GM21717 (cell line): Measurements from ENCODE around the gene FARP1.

Experiments used
- ATAC-seq: cut with Tn5 transposase; IDR thresholded peaks from one replicate; pipeline ENCODE4 v1.9.1; 2021; ENCODE audit warnings: mild to moderate bottlenecking, moderate library complexity; ENCODE audit not compliant: unreplicated experiment

The FARP1 gene

DNA sequence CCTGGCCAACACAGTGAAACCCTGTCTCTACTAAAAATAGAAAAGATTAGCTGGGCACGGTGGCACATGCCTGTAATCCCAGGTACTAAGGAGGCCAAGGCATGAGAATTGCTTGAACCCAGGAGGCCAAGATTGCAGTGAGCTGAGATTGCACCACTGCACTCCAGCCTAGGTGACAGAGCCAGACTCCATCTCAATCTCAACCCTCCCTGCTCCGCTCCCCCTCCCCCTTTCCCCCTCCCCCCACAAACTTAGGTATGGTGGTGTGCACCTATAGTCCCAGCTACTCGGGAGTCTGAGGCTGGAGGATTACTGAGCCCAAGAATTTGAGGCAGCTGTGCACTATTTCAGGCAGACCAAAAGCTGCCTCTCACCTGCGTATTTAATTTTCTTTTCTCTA lies 55.8 kb downstream of the FARP1 start:
- ATAC-seq, result no peak

DNA sequence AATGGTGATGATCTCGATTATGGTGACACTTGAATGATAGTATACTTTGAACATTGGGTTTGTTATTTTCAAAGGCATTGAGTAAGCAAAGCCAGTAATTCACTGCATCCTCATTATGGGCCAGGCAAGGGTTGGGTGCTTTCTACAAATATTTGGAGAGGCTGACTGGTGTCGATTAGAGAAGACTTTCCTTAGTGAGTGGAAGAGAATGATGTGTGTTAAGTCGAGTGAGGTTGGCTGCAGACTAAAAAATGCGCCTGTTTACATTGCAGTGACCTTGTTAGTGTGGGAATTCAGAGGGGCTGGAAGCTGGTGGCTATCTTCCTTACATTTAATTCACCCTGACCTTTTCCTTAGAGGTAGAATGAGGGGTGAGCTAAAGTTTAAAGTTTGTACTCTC lies 56.6 kb downstream of the FARP1 start:
- no peak for ATAC-seq

DNA sequence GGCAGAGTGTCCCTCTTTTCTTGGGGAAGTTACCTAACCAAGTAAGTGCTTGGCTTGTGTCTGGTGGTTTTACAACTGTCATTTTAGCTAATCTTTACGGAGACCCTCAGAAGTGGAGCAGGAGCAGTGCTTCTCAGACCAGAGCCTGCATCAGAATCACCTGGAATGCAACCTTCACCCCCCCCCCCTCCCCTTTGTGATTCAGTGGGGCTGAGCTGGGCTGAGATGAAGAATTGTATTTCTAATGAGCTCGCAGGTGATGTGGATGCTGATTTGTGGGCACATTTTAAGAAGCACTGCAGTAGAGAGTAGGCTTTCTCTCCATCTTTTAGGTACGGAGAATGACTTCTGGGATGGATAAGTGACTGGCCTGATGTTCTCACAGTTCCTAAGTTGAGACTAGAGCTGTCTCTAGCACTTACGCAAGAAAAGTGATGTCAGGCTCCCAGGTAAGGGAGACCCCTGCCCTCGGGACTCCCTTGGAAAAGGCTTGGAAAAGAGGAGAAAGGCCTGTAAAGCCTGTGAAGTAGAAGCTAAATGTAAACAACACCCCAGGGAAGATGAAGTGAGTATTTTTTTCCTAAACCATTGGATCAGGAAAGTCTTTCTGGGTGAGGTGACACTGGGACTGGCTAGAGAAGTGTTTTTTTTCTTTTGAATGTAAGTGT lies 57.5 kb downstream of the FARP1 start:
- no peak for ATAC-seq

DNA sequence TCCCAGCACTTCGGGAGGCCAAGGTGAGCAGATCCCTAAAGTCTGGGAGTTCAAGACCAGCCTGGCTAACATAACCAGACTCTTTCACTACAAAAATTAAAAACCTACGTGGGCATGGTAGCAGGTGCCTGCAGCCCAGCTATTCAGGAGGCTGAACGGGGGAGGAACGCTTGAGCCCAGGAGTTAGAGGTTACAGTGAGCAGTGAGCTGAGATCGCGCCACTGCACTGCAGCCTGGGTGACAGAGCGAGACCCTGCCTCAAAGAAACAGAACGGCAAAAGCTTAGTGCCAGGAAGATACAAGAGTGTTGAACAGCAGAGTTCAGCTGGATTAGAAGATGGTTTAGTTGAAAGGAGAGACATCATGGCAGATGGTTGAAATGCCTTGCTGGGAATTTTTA lies 58.3 kb downstream of the FARP1 start:
- no peak for ATAC-seq

DNA sequence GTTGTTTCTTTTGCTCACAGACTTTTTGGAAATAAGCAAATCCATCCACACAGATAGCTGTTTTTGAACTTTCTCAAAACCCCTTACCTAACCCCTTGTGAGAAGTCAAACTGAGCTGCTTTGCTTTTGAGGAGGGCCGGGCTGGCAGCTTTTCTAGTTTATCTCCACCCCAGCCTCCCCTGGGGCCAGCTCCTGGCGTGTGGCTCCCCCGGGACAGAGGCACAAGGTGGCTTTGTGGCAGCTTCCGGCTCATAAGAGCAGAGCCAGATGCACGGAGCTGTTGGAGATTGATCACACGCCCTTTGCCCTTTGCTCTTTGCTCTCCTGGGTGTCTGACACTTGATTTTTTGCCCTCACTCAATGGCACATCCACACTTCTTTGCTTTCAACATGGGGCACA lies 59.1 kb downstream of the FARP1 start:
- ATAC-seq, result no peak

DNA sequence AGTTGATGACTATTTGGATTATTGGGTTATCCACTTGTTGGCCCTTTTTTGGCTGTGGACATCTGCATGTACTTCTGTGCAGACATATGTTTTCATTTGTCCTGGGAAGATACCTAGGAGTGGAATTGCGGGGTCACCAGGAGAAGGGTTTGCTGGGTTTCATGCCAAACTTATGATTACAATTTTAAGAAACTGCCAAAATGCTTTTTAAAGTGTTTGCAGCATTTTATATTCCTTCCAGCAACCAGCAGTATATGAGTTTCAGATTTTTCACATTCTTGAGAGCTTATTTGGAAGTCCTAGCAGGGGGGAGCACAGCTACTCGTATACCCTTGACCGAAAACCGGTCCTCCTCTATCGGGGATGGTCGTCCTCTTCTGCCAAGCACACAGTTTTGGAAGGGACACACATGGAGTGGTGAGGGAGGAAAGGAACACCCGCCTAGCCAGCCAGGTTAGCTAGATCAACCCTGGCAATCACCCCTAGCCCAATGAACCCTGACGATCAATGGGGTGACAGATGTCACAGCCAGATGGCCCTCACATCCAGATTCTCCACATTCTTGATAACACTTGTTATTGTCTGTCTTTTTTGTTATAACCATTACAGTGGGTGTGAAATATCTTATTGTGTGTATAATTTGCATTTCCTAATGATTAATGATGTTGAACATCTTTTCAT lies 60.9 kb downstream of the FARP1 start:
- ATAC-seq, result no peak

DNA sequence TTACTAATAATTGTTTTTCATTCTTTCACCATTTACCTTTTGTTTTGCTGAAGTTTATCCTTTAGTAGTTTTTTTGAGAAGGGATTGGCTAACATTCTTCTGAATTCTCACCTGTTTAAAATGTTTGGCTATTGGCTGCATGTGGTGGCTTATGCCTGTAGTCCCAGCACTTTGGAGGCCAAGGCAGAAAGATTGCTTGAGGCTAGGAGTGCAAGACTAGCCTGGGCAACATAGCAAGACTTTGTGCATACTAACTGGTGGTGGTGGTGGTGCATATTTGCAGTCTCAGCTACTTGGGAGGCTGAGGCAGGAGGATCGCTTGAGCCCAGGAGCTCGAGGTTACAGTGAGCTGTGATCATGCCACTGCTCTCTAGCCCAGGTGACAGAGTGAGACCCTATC lies 61.7 kb downstream of the FARP1 start:
- ATAC-seq, result no peak

DNA sequence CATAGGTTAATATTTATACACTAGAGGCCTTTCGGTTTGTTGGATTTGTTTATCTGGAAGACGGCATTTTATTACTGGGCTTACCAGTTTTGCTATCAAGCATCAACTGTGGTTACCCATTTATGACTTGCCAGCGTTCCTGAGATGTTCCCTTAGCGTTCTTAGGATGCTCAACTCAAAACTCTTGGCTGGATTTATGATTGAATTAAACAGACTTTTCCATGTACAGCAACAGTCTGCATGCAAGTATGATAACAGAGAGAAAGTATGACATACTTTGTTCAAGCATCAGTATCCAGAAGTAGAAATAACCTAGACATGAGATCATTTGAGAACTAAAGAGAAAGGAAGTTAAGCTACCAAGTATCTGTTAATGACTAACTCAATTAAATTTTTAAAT lies 64.1 kb downstream of the FARP1 start:
- no peak for ATAC-seq

DNA sequence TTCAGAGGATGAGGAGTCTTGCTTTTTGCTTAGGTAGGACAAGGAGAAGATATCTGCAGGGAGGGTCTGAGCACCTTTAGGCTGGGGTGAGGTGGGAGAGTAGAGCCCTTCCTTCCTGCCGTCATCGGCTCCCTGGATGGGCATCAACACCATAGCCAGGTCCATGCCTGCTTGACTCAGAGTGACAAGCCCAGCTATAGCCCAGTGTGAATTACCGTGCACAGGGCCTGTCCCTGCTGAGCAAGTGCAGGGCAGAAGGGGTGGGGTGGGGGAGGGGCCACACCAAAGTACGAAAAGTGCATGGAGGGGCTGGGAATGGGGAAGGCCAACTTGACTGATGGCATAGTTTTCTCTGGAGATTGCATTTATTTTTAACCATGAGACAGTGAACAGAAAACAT lies 64.5 kb downstream of the FARP1 start:
- ATAC-seq, result no peak

DNA sequence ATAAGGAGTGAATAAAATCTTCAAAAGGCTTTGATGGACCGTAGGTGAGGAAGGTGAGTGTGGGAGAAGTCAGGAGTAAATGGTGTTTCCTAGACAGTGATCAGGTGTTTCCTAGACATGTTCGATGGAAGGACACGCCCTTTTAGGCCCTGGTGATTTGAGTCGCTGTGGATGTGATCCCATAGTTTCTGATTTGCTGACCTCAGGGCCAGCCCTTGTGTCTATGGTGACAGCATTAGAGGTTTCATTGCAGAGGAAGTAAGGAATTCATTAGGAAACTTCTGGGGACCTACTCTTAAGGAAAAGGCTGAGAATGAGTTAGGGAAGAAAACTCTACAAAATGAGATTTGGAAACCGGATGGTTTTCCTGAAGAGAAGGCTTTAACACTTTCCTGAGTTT lies 65.7 kb downstream of the FARP1 start:
- no peak for ATAC-seq

DNA sequence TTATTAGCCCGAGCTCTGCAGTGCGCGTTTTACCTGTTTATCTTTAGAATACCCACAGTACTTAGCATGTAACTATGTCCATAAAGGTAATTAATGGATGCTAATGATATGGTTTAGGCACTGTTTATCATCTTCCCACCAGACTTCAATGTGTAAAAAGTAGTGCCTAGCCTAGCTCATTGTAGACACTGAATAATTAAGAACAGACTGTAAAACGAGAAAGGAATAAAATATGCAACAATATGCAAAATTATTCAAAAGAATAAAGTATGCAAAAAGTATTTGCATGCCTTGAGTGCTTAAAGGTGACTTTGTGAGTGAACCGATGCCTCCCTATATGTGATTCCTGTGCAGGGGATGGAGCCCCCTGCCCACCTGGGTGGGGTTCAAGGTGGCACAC lies 69.9 kb downstream of the FARP1 start:
- no peak for ATAC-seq

DNA sequence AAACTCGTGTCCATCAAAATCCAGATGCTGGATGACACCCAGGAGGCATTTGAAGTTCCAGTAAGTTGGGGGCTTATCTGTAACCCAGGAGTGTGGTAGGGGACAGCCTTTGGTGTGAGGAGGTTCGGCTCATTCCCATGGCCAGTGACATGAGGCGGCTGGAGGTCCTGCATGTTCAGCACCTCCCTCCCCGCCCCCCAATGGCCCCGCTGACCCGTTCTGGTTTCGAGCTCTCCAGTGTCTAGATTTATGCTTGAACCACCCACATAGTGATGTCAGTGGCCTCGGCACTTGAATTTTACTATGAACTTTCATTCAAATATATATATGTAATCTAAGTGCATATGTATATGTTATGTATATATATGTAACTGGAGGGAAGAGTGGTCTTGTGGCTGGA lies 70.5 kb downstream of the FARP1 start:
- no peak for ATAC-seq

DNA sequence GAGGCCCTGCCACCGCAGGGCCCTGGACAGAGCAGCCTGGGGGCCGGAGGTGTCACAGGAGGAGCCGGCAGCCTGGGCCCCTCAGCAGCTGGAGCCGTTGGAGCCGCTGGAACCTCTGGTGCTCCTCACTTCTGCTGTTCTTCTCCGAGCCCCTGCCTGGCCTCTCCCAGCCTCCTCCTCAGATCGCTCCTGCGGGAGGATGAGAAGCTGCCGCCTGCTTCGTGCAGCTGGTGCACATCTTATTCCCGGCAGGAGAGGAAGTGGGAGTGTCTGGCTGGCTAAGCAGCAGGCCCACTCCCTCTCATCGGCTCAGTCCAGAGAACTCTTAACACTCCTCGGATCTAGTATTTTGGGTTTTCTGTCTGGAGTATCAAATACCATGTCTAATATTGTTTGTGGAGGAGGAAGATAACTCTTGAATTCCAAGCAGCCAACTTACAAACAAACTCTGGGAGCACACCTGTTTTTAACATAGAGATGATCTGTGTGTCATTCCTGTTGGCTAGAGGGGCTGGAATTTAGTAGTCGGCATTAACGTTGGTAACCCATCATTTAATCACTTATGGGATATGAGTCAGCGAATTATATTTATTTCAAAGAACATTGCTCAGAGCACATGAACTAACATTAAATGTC lies 71.2 kb downstream of the FARP1 start:
- ATAC-seq, result no peak

DNA sequence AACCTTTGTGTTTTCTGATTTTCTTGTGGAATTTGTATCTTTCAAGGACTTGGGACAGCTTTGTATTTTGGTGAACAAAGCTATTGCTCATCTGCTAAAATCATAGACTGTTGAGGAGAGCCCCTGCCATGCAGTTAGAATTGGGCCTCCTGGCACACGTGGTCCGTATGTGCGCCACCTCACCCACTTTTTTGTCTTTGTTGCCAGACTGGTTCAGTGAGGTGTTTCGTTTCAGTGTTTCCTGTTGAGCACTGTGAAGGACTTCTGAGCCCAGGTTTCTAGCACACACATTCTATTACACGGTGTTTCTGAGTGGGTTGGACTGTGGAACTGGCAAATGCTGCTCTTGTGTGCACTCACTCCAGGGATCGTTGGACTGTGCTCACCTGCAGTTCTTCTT lies 71.8 kb downstream of the FARP1 start:
- ATAC-seq, result no peak

DNA sequence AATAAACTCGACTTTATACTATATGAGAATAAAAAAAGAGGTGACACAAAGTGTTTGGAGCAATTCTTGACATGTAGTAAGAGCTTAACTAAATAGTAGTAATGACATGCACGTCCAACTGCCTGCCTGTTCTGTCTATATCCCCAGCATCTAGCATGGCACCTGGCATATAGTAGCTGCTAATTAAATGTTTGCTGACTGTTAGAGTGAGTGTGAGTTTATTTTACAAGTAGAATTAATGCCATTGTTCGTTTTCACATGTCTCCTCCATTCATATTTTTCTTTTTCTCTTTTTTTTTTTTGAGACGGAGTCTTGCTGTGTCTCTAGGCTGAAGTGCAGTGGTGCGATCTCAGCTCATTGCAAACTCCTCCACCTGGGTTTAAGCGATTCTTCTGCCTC lies 72.6 kb downstream of the FARP1 start:
- ATAC-seq, result no peak

DNA sequence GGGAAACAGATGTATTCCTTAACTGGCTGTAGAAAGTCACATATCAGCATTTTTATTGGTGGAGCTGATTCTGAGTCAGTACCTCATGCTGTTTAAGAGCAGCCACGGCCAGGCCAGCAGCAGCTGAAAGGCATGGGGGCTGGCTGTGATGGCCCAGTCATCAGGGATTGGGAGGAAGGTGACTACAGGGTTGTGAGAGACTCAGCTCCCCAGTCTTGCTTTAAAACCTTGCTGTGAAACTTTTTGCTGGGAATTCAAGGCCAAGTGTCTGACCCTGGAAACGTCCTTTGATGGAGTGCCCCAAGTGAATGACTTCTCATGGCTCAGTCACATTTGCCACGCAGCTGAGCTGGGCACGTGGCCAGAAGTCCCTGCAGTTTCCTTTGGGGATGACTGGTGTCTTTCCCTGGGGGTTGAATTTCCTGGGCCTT lies 73.3 kb downstream of the FARP1 start:
- ATAC-seq, result no peak

DNA sequence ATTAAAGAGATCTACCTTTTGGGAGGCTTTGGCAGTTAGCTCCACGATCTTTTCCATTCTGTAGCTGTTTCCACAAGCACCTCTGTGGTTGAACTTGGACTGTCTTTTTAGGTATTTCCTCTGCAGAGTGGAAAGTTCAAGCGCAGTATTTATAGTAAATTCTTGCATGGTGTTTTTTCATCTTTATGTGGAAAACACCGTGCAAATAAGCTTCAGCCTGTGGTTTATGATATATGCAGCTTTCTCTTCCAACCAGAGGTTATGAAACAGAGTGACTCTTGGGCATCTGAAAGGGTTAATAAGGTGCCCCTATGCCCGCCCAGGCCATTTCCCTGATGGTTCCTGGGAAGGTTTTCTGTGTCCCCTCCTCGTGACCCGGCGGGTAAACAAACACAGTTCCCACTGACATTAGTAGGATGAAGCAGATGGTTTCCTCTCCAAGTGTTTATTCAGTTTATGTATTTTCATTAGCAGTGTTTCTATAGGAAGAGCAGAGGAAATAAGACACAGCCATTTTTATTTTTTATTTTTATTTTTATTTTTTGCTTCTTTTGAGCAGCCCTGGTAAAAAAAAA lies 73.9 kb downstream of the FARP1 start:
- no peak for ATAC-seq

DNA sequence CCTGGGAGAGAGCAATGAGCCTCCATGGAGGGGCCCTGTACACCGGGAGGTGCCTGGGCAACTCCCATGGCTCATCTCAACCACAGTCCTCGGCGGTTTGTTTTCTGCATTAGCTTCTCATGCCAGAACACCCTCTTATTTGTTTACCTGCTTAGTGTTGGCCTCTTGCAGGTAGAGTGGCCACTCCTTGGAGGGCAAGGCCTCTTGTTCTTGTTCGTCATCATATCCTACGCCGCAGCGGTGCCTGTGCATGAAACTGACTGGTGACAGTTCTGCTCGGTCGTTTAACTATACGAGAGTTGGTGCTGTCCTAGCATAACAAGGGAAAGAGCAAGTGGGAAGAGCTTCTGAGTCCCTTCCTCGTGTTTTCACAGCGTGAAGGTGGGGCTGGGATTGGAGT lies 74.7 kb downstream of the FARP1 start:
- ATAC-seq, result no peak

DNA sequence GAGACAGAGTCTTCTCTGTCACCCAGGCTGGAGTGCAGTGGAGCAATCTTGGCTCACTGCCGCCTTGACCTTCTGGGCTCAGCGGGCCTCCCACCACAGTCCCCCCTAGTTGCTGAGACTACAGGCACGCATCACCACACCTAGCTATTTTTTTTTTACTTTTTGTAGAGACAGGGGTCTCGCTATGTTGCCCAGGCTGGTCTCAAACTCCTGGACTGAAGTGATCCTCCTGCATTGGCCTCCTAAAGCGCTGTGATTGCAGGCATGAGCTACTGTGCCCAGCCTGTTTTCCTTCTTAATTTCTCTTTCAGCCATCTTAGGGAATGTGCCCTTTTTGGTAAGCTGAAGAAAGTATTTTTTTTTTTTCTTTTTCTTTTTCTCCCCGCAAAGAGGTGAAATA lies 76.8 kb downstream of the FARP1 start:
- ATAC-seq, result no peak

DNA sequence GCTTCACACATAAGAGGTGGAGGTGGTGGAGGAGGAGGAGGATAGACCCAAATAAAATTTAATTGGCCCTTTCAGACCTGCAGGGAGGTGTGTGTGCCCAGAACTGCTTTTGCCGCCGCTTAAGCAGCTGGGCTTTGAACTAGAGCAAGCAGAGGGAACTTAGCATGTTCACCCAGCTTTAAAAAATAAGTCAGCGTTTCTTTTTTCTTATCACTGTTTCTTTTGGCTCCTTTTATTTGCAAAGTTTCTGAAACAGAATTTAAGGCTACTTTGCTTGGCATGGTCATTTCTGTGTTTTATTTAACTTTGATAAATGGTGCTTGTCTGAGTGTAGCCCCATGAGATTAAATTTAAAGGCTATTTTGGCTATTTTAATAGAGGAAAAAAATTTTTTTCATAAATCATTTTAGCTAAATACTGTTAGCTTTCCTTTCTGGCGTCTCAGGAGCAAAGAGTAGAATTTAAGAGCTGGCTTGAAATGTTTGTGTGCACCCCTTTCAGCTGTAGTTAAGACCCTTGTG lies 77.4 kb downstream of the FARP1 start:
- no peak for ATAC-seq

DNA sequence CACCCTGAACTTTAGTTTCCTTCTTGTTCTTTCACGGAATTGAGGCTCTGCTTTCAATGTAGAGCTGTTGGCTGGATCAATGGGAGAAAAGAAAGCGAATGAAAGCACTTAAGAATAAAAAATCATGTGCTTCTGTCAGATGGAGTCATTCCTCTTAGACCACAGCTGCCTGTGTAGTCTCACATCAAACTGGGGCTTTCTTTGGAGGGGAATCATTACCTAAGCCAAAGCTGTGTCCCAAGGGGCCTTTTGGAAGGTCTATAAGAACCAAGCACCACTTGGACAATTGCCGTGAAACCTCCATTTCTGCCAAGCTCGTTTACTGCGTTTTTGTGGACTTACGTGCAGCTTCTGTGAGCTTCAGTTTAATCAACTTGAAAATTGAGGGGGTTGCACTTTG lies 78.3 kb downstream of the FARP1 start:
- no peak for ATAC-seq

DNA sequence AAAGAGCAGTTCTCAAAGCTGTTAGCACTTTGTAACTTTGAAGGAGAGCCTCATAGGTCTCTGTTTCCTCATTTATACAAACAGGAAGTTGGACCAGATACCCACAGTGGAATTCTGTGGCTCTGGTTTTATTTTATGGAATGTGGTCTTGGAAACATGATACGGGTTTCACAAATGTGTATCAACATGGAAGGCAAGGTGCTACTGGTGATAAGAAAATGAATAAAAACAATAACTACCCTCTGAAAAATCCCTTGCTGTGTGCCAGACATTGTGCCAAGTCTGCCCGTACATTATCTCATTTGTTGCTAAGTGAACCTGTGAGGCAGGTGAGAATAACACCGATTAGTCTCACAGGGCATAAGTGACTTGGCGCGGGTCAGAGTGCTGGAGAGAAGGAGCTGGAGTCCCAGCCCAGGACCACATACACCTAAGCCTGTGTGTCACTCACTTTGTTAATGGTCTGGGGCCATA lies 79.2 kb downstream of the FARP1 start:
- no peak for ATAC-seq
